Thyroid gland (tissue), 4 donors: ENCODE measurements around the gene TACR1.

Experiments used
- CTCF ChIP-seq, 6 experiments: fragments of 200-600 bp in 3 of 6; fragments of 450-650 bp in 3 of 6; sonication (generic) in 3 of 6; IDR thresholded peaks; one replicate each; pipeline ENCODE4 v1.5.1; 2016 to 2019; ENCODE audit warnings: antibody characterized with exemption in 6 of 6, mild to moderate bottlenecking in 2 of 6, inconsistent platforms in 1 of 6, moderate library complexity in 1 of 6
- POLR2A ChIP-seq, 2 donors: fragments of 450-650 bp; IDR thresholded peaks; one replicate each; pipeline ENCODE4 v1.6.1; 2017; ENCODE audit warnings: antibody characterized with exemption in 2 of 2, mild to moderate bottlenecking in 2 of 2, moderate library complexity in 1 of 2

- TF ChIP-seq CTCF (IDR thresholded peaks at IDR 0.05) (no peak), POLR2A (IDR thresholded peaks at IDR 0.05) (no peak)
These were observed 195.5 kb downstream of the TACR1 start for GRCh38 chr2:75003773-75004172.
